Ramos (cell line): ENCODE data around the gene IRAG1.

Source experiments
- in situ Hi-C: fragments of 300-500 bp; cut with MboI; formaldehyde crosslinking; loops from one replicate; pipeline ENCODE4 v1.14.3; 2022; ENCODE audit warnings: low sequenced_read_pairs; ENCODE audit not compliant: unreplicated experiment

Gene IRAG1

GRCh38 chr11:10670099-10670498 lies 23.5 kb downstream of the IRAG1 start:
- in situ Hi-C loops = no loop called here

- in situ Hi-C loops = no loop called here
Observed at GRCh38 chr11:10669258-10670033, 24.1 kb downstream of the IRAG1 start.

- in situ Hi-C loops = no loop called here
Observed at GRCh38 chr11:10667521-10667885, 26.1 kb downstream of the IRAG1 start.

GRCh38 chr11:10666556-10667520 lies 26.7 kb downstream of the IRAG1 start:
- in situ Hi-C loops = no loop called here

GRCh38 chr11:10664496-10664895 lies 29.1 kb downstream of the IRAG1 start:
- in situ Hi-C loops = no loop called here

GRCh38 chr11:10663990-10664389 lies 29.6 kb downstream of the IRAG1 start:
- in situ Hi-C loops = no loop called here

GRCh38 chr11:10663365-10663764 lies 30.2 kb downstream of the IRAG1 start:
- in situ Hi-C loops = no loop called here

- in situ Hi-C loops = no loop called here
Observed at GRCh38 chr11:10660323-10660722, 33.2 kb downstream of the IRAG1 start.

GRCh38 chr11:10659339-10660216 lies 34.0 kb downstream of the IRAG1 start:
- in situ Hi-C loops = no loop called here

- in situ Hi-C loops = no loop called here
Observed at GRCh38 chr11:10658621-10659338, 34.8 kb downstream of the IRAG1 start.

GRCh38 chr11:10657308-10658271 lies 36.0 kb downstream of the IRAG1 start:
- in situ Hi-C loops = no loop called here

- in situ Hi-C loops = no loop called here
Observed at GRCh38 chr11:10655943-10656576, 37.5 kb downstream of the IRAG1 start.

GRCh38 chr11:10655227-10655626 lies 38.3 kb downstream of the IRAG1 start:
- in situ Hi-C loops = no loop called here

GRCh38 chr11:10654811-10655150 lies 38.8 kb downstream of the IRAG1 start:
- in situ Hi-C loops = loop anchor here (5.0 kb wide), 1 partner anchor 242 kb away; no protein-coding TSS in a partner anchor

- in situ Hi-C loops = loop anchor here (5.0 kb wide), 1 partner anchor 242 kb away; no protein-coding TSS in a partner anchor
Observed at GRCh38 chr11:10653946-10654810, 39.4 kb downstream of the IRAG1 start.

- in situ Hi-C loops = loop anchor here (5.0 kb wide), 1 partner anchor 241 kb away; no protein-coding TSS in a partner anchor
Observed at GRCh38 chr11:10653261-10653660, 40.3 kb downstream of the IRAG1 start.
